Measurements from ENCODE around the gene HOXA7. TPM values are rescaled to one million over a fixed set of nuclear protein-coding genes. Genes with fewer than 3 reads are reported as not detected.

The HOXA7 gene
- total and polyA plus RNA-seq, 2 of the 8 experiments (the other 6 are each of a cell fraction or from before 2014, with no cell fraction given) = 0.03 TPM; not detected in 1

DNA sequence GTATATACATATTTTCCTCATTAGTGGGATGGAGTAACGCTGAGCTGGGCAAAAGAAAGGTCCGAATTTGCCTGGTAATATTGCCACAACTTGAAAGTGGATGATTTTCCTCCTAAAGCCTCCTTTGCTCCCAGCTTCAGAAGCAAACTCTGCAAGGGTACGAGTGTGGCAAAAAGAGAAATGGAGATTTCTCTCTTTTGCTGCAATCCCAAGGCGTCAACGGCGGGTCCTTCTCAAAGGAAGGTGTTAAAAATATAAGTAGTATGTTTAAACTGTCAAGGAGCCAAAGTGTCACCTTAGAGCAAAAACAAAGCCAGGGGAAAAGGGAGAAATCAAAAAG lies 41.6 kb downstream of the HOXA7 start:
- Histone ChIP-seq H3K14ac (ENCODE audit: insufficient read length) (no peak overlapping the region), H3K4ac (replicated peaks; ENCODE audit: insufficient read length, low read depth, low read length) (no peak overlapping the region), H4K91ac (replicated peaks; ENCODE audit: insufficient read length, low read length) (no peak overlapping the region), H2BK20ac (ENCODE audit: low read length) (no peak overlapping the region), H3K27ac (ENCODE audit: low read depth, low read length) (no peak overlapping the region), H3K9me3 (ENCODE audit: insufficient read depth in 2 of 2, low read depth in 1 of 2, low read length in 1 of 2) (no peaks in the 10 kb centered on the region), H3K79me2 (ENCODE audit: control insufficient read depth in 1 of 2, insufficient read depth in 2 of 2, low read length in 2 of 2) (no peaks in the 10 kb centered on the region), H3K79me1 (ENCODE audit: low read depth, low read length) (no peaks in the 10 kb centered on the region), H2BK15ac (ENCODE audit: low read length) (no peak overlapping the region), H2BK120ac (replicated peaks; ENCODE audit: low read depth, low read length) (no peak overlapping the region), H2AK5ac (ENCODE audit: low read depth, low read length) (no peak overlapping the region), H3K18ac (ENCODE audit: extremely low read depth, low read length) (no peak overlapping the region), H3K9ac (replicated peaks in 1 of 4; ENCODE audit: extremely low read depth in 1 of 4, low read depth in 3 of 4, low read length in 3 of 4) (no peak overlapping the region), H2AFZ (ENCODE audit: low read length) (no peak overlapping the region), H3K4me1 (replicated peaks in 1 of 4; ENCODE audit: control insufficient read depth in 3 of 4, insufficient read depth in 4 of 4, low read length in 3 of 4) (peaks cover 0 to 11% (median 3%) of the 10 kb centered on the region in 4 experiments; a peak in 5 of 7 replicates), H3K4me3 (ENCODE audit: extremely low read depth in 1 of 4, insufficient read depth in 2 of 4, low read depth in 3 of 4, low read length in 4 of 4) (no peak overlapping the region), H4K5ac (ENCODE audit: insufficient read length, low read depth, low read length) (no peak overlapping the region), H4K8ac (ENCODE audit: extremely low read depth, insufficient read depth, low read length) (no peak overlapping the region), H2BK12ac (ENCODE audit: low read depth, low read length) (no peak overlapping the region; the same call in 1 of the 2 replicates), H3K36me3 (ENCODE audit: control insufficient read depth in 2 of 4, insufficient read depth in 4 of 4, low read length in 3 of 4) (peaks cover 0 to 3% (median 0%) of the 10 kb centered on the region in 4 experiments; a peak in 2 of 8 replicates), H3K23me2 (ENCODE audit: low read depth, low read length) (no peaks in the 10 kb centered on the region), H3K23ac (ENCODE audit: insufficient read length) (no peak overlapping the region), H3K27me3 (replicated peaks in 1 of 4; ENCODE audit: control insufficient read depth in 3 of 4, extremely low read depth in 1 of 4, insufficient read depth in 3 of 4, low read length in 3 of 4) (peaks cover 96 to 99% (median 97%) of the 10 kb centered on the region in 4 experiments), H3K56ac (replicated peaks; ENCODE audit: insufficient read length, low read depth, low read length) (no peak overlapping the region), H4K20me1 (replicated peaks in 1 of 2; ENCODE audit: control insufficient read depth in 1 of 2, insufficient read depth in 2 of 2, low read length in 2 of 2) (peaks cover 32 to 44% of the 10 kb centered on the region in 2 experiments), H3K4me2 (ENCODE audit: insufficient read depth in 1 of 2, low read depth in 2 of 2, low read length in 2 of 2) (no peak overlapping the region; a peak in 1 of 4 replicates), H2BK5ac (ENCODE audit: low read depth, low read length) (no peak overlapping the region)
- POLR2A ChIA-PET (ENCODE audit: partially characterized antibody) = no interaction called here
- WGBS, 2 experiments (ENCODE audit: extremely low coverage in 1 of 2, insufficient coverage in 1 of 2, insufficient read length in 1 of 2, insufficient replicate concordance in 2 of 2, low coverage in 1 of 2, low lambda C conversion rate in 2 of 2, missing lambda C conversion rate in 1 of 2) = 12% methylated on average over 6 of the region's 6 CpGs; no CpG with 5 or more reads in 1 of the 2 experiments
- DNase-seq (ENCODE audit: low read depth in 1 of 2, low spot score in 2 of 2) (no peak), FAIRE-seq (no peak)
- CTCF ChIA-PET (ENCODE audit: partially characterized antibody) = interaction anchor here (0.6 to 4.8 kb wide), 5 partner anchors 16 to 1173 kb away, joined by 3 to 33 read pairs (median 3); partner anchors contain the start of gene HOXA5
- TF ChIP-seq BRCA1 (IDR thresholded peaks at IDR 0.05; ENCODE audit: low read depth, low read length) (no peak), CEBPB (IDR thresholded peaks at IDR 0.05; ENCODE audit: low read depth, low read length) (no peak), TCF12 (IDR thresholded peaks at IDR 0.05; ENCODE audit: low read depth, low read length) (no peak), TEAD4 (IDR thresholded peaks at IDR 0.05; ENCODE audit: low read depth, low read length) (no peak), CTBP2 (IDR thresholded peaks at IDR 0.05; ENCODE audit: borderline replicate concordance, insufficient read depth, insufficient read length, low read length) (no peak), TAF1 (IDR thresholded peaks at IDR 0.05; ENCODE audit: low read depth, low read length) (no peak), SIX5 (IDR thresholded peaks at IDR 0.05; ENCODE audit: low read depth, low read length) (no peak)

Data from H1 (cell line).